NCI-H1092 treated with DMSO at 0.1 percent for 48 hours (cell line): ENCODE data around the gene KAT5.
"Not testable (repeated sequence)": the region's sequence is repeated elsewhere in the genome, so short reads cannot be mapped to it uniquely, and the experiment has no call there.

Experiments
- DNase-seq: peaks from one replicate; lab custom pipeline; 2025; lab: John Stamatoyannopoulos, UW

KAT5 gene

GRCh38 chr11:65711785-65712632, at the start of gene KAT5:
KAT5 (plus strand) TSS chr11:65712252; CDS start chr11:65712268, 16 bp downstream.
- peak; percentile 99 for DNase-seq

DNA sequence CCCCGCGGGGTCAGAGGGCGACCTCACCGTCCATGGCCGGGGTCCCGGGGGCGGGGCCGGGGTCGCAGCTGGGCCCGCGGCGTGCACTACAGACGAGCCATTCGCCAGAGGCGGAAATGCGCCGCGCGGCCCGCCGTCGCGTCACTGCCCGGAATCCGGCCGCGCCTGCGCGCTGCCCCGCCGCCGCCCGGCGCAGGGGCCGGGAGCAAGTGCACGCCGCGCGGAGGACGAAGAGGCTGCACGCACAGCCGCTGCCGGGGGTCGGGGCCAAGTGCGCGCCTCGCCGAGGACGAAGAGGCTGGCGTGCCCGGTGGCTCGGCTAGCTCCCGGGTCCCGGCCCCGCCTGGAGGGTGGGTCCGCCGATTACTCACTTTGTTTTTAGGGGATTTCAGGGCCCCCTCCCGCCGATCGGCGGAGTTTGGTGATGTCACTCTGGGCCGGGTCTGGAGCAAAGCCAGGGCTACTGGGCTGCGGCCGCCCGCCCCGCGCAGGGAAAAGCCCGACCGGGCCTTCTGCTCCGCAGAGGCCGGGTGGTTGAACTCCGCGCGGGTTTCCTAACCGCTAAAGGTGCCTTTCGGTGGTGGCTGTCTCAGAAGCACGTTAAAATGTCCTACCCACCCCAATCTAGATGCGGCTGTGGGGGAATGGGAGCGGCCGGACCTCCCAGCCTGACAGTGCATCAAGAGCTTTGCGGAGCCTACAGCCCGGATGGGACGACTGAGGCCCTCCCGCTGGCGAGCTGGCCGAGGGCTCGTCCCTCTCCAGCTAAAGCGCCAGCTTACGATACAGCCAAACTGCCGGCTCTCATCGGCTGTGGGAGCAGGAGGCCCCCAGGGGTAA, 49.0 kb upstream of the KAT5 start, which contains the start of gene RELA:
Gene RELA (minus strand): TSS at position 118 of the 840 bp plus-strand sequence. CDS start 84 bp downstream, at position 34.
- peak; percentile 88 for DNase-seq

GRCh38 chr11:65663639-65664200, 48.3 kb upstream of the KAT5 start:
- no peak for DNase-seq

GRCh38 chr11:65672180-65672860, 39.7 kb upstream of the KAT5 start:
- DNase-seq: no peak

DNA sequence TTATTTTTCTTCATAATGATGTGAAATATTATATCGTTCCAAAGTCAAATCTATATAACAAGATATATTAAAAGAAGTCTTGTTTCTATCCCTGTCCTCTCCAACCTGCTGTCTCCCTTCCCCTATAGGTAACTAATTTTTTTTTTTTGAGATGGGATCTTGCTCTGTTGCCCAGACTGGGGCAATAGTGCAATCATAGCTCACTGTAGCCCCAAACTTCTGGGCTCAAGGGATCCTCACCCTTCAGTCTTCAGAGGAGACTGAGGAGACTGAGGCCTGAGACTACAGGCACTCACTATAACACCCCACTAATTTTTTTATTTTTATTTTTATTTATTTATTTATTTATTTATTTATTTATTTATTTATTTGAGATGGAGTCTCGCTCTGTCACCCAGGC, 39.1 kb upstream of the KAT5 start:
- no peak for DNase-seq

- DNase-seq: no peak
These were observed 31.8 kb upstream of the KAT5 start for GRCh38 chr11:65680192-65680743.

GRCh38 chr11:65683480-65683879, 28.6 kb upstream of the KAT5 start:
- DNase-seq: not testable (repeated sequence)

- DNase-seq: no peak
These were observed 26.1 kb upstream of the KAT5 start for GRCh38 chr11:65685981-65686380.

GRCh38 chr11:65691847-65692246, 20.2 kb upstream of the KAT5 start:
- not testable (repeated sequence) for DNase-seq

DNA sequence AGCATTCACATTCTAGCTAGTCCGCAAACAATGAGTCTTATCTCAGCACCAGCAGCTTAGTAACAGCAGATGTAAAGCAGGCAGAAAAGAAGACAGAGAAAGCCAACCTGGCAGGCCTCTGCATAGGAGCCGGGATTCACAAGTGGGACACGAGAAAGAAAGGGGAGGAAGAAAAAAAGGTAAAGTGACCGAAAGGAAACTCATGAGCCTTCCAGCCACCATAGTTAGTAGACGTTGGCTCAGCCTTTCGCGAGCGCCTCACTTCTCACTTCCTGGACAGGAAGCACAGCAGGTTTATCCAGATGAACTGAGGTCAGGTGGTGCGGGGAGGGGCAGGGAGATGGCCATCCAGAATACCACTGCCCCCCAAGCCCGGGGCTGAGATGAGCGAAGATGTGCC, 19.7 kb upstream of the KAT5 start:
- no peak for DNase-seq

DNA sequence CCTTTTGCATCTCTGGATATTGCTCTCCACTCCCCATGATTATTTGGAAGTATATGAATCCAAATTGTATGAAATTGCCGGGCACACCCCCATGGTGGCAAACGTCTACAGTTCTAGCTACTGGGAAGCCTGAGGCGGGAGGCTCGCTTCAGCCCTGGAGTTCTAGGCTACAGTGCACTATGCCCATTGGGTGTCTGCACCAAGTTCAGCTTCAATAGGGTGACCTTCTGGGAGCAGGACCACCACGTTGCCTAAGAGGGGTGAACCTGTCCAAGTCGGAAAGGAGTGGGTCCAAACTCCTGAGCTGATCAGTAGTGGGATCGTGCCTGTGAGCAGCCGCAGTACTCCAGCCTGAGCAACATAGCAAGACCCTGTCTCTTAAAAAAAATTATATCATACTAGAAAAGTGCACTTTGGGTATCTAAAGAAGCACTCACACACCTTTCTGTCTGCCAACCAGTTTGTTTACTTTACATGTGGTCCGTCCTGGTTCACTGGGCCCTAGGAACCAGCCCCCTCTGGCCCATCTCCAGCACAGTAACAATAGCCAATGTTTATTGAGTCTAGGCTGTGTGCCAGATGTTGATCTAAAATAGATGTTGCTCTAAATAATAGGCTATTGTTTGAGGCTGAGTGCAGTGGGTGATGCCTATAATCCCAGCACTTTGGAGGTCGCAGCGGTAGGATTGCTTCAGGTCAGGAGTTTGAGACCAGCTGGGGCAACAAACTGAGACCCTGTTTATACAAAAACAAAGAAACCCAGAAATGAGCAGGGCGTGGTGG, 16.4 kb upstream of the KAT5 start:
- peak; percentile 100 for DNase-seq

GRCh38 chr11:65696802-65697552, 15.1 kb upstream of the KAT5 start:
- DNase-seq: no peak

- no peak for DNase-seq
These were observed 13.8 kb upstream of the KAT5 start for GRCh38 chr11:65698205-65698604.

DNA sequence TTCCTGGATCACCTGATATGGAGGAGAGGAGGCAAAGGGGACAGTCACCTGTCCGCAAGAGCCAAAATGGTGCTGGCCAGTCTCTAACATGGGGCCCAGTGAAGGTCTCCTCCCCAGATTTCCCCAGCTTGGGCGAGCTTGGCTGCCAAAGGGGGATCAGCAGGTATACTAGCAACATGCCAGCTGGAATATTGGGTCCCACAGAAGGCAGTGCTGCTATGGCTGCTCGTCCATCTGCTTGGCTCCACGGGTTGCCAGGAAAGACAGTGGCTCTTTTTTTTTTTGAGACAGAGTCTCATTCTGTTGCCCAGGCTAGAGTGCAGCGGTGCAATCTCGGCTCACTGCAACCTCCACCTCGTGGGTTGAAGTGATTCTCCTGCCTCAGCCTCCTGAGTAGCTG, 12.7 kb upstream of the KAT5 start:
- no peak for DNase-seq

GRCh38 chr11:65700399-65700798, 11.7 kb upstream of the KAT5 start:
- no peak for DNase-seq

DNA sequence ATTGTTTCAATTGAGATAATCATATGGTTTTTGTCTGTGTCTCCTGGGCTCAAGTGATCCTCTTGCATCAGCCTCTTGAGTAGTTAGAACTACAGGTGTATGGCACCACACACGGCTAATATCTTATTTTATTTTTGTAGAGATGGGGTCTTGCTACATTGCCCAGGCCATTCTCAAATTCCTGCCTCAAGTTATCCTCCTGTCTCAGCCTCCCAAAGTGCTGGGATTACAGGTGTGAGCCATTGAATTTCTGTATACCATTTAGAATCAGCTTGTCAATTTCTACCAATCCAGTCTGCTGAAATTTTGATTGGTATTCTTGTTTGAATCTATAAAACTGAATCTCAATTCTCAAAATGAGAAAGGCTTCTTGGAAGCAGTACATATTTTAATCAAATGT, 10.4 kb upstream of the KAT5 start:
- no peak for DNase-seq

DNA sequence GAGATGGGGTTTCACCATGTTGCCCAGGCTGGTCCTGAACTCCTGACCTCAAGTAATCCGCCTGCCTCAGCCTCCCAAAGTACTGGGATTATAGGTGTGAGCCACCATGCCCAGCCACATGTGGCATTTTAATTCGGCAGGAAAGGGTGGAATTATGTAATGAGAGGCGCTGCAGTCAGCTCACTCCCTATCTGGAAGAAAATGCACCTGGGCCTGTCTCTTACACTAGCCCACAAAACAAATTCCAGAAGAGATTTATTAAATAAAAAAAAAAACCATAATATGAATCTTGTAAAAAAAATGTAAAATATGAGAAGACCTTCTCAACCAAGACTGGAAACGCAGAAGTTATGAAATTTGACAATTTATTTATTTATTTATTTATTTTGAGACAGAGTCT, 8.2 kb upstream of the KAT5 start:
- DNase-seq: no peak

DNA sequence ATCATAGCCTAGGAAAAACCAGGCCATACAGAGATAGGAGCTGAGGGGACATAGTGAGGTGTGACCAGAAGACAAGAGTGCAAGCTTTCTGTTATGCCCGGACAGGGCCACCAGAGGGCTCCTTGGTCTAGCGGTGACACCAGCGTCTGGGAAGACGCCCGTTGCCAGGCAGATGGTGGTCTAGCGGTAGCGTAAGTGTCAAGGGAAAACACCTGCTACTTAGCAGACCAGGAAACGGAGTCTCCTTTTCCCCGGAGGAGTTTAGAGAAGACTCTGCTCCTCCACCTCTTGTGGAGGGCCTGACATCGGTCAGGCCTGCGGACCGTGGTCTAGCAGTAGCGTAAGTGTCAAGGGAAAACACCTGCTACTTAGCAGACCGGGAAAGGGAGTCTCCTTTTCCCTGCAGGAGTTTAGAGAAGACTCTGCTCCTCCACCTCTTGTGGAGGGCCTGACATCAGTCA, 5.7 kb upstream of the KAT5 start:
- DNase-seq: peak; percentile 71

DNA sequence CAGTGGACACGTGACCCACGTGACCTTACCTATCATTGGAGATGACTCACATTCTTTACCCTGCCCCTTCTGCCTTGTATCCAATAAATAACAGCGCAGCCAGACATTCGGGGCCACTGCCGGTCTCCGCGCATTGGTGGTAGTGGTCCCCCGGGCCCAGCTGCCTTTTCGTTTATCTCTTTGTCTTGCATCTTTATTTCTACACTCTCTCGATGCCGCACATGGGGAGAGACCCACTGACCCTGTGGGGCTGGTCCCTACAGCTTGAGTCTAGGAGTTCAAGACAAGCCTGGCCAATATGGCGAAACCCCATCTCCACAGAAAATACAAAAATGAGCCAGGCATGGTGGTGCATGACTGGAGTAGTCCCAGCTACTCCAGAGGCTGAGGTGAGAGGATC, 5.0 kb upstream of the KAT5 start:
- DNase-seq: not testable (repeated sequence)

GRCh38 chr11:65708451-65708850, 3.6 kb upstream of the KAT5 start:
- no peak for DNase-seq
